CD14-positive monocyte (primary cell): Measurements from ENCODE around the gene CEP290. TPM values are rescaled to one million over a fixed set of nuclear protein-coding genes. Genes with fewer than 3 reads are reported as not detected.

Experiments used
- DNase-seq, 3 donors: peaks; one replicate each; pipeline ENCODE4 v3.0.0-alpha.2; 2011 to 2022
- H2AFZ ChIP-seq: 2 replicates; pipeline ENCODE4 v1.6.0; 2012; ENCODE audit warnings: mild to moderate bottlenecking, low read depth, low read length, inconsistent platforms; ENCODE audit not compliant: insufficient read depth, poor library complexity, severe bottlenecking
- H3K27ac ChIP-seq, 2 donors: 1 replicate in 1 of 2; 2 replicates in 1 of 2; pipeline ENCODE4 v1.5.1; 2012 to 2013; ENCODE audit warnings: low read length in 2 of 2, control low read depth in 1 of 2, inconsistent platforms in 1 of 2, low read depth in 1 of 2, mild to moderate bottlenecking in 1 of 2
- H3K27me3 ChIP-seq, 2 donors: one replicate each; pipeline versions ENCODE4 v1.6.0 to v1.6.1; 2011 to 2013; ENCODE audit warnings: low read length in 2 of 2; ENCODE audit not compliant: control insufficient read depth in 2 of 2, insufficient read depth in 2 of 2
- H3K36me3 ChIP-seq, 2 donors: replicated peaks in 1 of 2; 1 replicate in 1 of 2; 2 replicates in 1 of 2; pipeline versions ENCODE4 v1.5.1 to v1.6.1; 2012 to 2013; ENCODE audit warnings: low read length in 2 of 2, control low read depth in 1 of 2, inconsistent platforms in 1 of 2, mild to moderate bottlenecking in 1 of 2; ENCODE audit not compliant: insufficient read depth in 2 of 2, control insufficient read depth in 1 of 2
- H3K4me1 ChIP-seq, 2 donors: 1 replicate in 1 of 2; 2 replicates in 1 of 2; pipeline versions ENCODE4 v1.5.1 to v1.6.1; 2012 to 2013; ENCODE audit warnings: low read length in 2 of 2, control low read depth in 1 of 2, inconsistent platforms in 1 of 2, mild to moderate bottlenecking in 1 of 2, moderate library complexity in 1 of 2; ENCODE audit not compliant: insufficient read depth in 2 of 2, control insufficient read depth in 1 of 2
- H3K4me2 ChIP-seq: replicated peaks from 2 replicates; pipeline ENCODE3; 2012; ENCODE audit warnings: low read length, moderate library complexity, mild to moderate bottlenecking; ENCODE audit not compliant: poor library complexity, severe bottlenecking; ENCODE audit errors: extremely low read depth
- H3K4me3 ChIP-seq, 3 experiments: fragments of 200-600 bp in 1 of 3; sonication (generic) in 1 of 3; replicated peaks in 1 of 3; 1 replicate in 2 of 3; 2 replicates in 1 of 3; pipeline ENCODE4 v1.5.1; 2011 to 2013; ENCODE audit warnings: low read length in 3 of 3, mild to moderate bottlenecking in 3 of 3, control low read depth in 2 of 3, low read depth in 2 of 3, inconsistent platforms in 1 of 3, moderate library complexity in 1 of 3
- H3K79me2 ChIP-seq: 2 replicates; pipeline ENCODE4 v1.6.0; 2012; ENCODE audit warnings: mild to moderate bottlenecking, control low read depth, inconsistent platforms, low read length, moderate library complexity; ENCODE audit not compliant: insufficient read depth
- H3K9ac ChIP-seq: 2 replicates; pipeline ENCODE4 v1.6.0; 2017; ENCODE audit warnings: low read length, mild to moderate bottlenecking; ENCODE audit not compliant: insufficient read depth, poor library complexity, severe bottlenecking
- H3K9me3 ChIP-seq, 2 donors: replicated peaks in 1 of 2; 1 replicate in 1 of 2; 2 replicates in 1 of 2; pipeline versions ENCODE4 v1.5.1 to v1.6.1; 2012 to 2013; ENCODE audit warnings: low read length in 2 of 2, control low read depth in 1 of 2; ENCODE audit not compliant: control insufficient read depth in 1 of 2, insufficient read depth in 1 of 2
- H4K20me1 ChIP-seq: 2 replicates; pipeline ENCODE4 v1.6.0; 2012; ENCODE audit warnings: mild to moderate bottlenecking, low read length, control low read depth, moderate library complexity; ENCODE audit not compliant: insufficient read depth
- H3K27ac Mint-ChIP-seq, 7 donors: one replicate each; pipeline ENCODE4 v1.8.0; 2020; ENCODE audit warnings: mild to moderate bottlenecking in 7 of 7, mixed read lengths in 7 of 7, moderate library complexity in 6 of 7, inconsistent platforms in 2 of 7
- H3K27me3 Mint-ChIP-seq, 3 donors: one replicate each; pipeline ENCODE4 v1.8.0; 2021 to 2022; ENCODE audit warnings: low read depth in 3 of 3, mild to moderate bottlenecking in 3 of 3, mixed read lengths in 3 of 3, moderate library complexity in 3 of 3, inconsistent platforms in 1 of 3
- H3K36me3 Mint-ChIP-seq, 2 donors: one replicate each; pipeline ENCODE4 v1.8.0; 2020; ENCODE audit warnings: mixed read lengths in 2 of 2, inconsistent platforms in 1 of 2, mild to moderate bottlenecking in 1 of 2
- H3K4me1 Mint-ChIP-seq: one replicate; pipeline ENCODE4 v1.8.0; 2020; ENCODE audit warnings: mild to moderate bottlenecking, mixed read lengths
- H3K4me3 Mint-ChIP-seq, 2 donors: one replicate each; pipeline ENCODE4 v1.8.0; 2020; ENCODE audit warnings: mild to moderate bottlenecking in 2 of 2, mixed read lengths in 2 of 2, moderate library complexity in 1 of 2
- H3K9me3 Mint-ChIP-seq, 7 donors: one replicate each; pipeline ENCODE4 v1.8.0; 2020 to 2022; ENCODE audit warnings: mixed read lengths in 7 of 7, mild to moderate bottlenecking in 6 of 7, moderate library complexity in 6 of 7, inconsistent platforms in 2 of 7
- WGBS: methylation state at CpG from one replicate; pipeline ENCODE4 v1.1.5; 2013; ENCODE audit warnings: missing lambda C conversion rate; ENCODE audit not compliant: insufficient coverage; 5-methylcytosine and 5-hydroxymethylcytosine counted together
- intact Hi-C, 2 donors: fragments of 100-400 bp; cut with micrococcal nuclease; formaldehyde crosslinking; loops; one replicate each; pipeline versions ENCODE4 v1.15.0 to v1.15.1; 2023
- polyA plus RNA-seq, 3 donors: library from polyadenylated mRNA; depleted of rRNA in 1 of 3; unstranded in 2 of 3; stranded (reverse) in 1 of 3; fragments of 300-500 nt in 2 of 3; fragments of >200 nt in 1 of 3; fragmentation: Illumina TruSeq in 2 of 3; gene quantifications; 1 replicate in 2 of 3; 2 replicates in 1 of 3; pipeline ENCODE4 v1.2.3, GENCODE V29; 2012 to 2021
- TF ChIP-seq, protein P1 (sequence below): fragments of 200-600 bp; IDR thresholded peaks from one replicate; pipeline ENCODE4 v1.8.0; 2022; ENCODE audit warnings: antibody characterized with exemption, mild to moderate bottlenecking

The CEP290 gene
- polyA plus RNA-seq, 3 donors, result 0.55 to 1.5 (median 0.71) TPM

- DNase-seq, result no peak
- H3K36me3 ChIP-seq, result peaks cover 7 to 78% of the 10 kb centered on the region in 2 donors
- H4K20me1 ChIP-seq, result no peaks in the 10 kb centered on the region
- no peaks in the 10 kb centered on the region for H3K4me1 ChIP-seq
- Mint-ChIP-seq H3K36me3 (peaks cover 45 to 77% of the 10 kb centered on the region in 2 donors), H3K9me3 (peaks cover 0 to 8% (median 1%) of the 10 kb centered on the region in 7 donors), H3K27ac (no peak overlapping the region), H3K4me3 (no peak overlapping the region), H3K27me3 (no peaks in the 10 kb centered on the region), H3K4me1 (no peaks in the 10 kb centered on the region)
- H2AFZ ChIP-seq, result no peak overlapping the region
- WGBS, result 97% methylated on average over 4 of the region's 6 CpGs
- H3K79me2 ChIP-seq, result no peaks in the 10 kb centered on the region
- H3K27ac ChIP-seq, result no peak overlapping the region
- intact Hi-C loops, result no loop called here
- no peaks in the 10 kb centered on the region for H3K27me3 ChIP-seq
- H3K4me3 ChIP-seq, result no peak overlapping the region
- TF ChIP-seq, protein P1, sequence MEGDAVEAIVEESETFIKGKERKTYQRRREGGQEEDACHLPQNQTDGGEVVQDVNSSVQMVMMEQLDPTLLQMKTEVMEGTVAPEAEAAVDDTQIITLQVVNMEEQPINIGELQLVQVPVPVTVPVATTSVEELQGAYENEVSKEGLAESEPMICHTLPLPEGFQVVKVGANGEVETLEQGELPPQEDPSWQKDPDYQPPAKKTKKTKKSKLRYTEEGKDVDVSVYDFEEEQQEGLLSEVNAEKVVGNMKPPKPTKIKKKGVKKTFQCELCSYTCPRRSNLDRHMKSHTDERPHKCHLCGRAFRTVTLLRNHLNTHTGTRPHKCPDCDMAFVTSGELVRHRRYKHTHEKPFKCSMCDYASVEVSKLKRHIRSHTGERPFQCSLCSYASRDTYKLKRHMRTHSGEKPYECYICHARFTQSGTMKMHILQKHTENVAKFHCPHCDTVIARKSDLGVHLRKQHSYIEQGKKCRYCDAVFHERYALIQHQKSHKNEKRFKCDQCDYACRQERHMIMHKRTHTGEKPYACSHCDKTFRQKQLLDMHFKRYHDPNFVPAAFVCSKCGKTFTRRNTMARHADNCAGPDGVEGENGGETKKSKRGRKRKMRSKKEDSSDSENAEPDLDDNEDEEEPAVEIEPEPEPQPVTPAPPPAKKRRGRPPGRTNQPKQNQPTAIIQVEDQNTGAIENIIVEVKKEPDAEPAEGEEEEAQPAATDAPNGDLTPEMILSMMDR, result no peak
- no peak overlapping the region for H3K9ac ChIP-seq
- no peak overlapping the region for H3K4me2 ChIP-seq
- no peaks in the 10 kb centered on the region for H3K9me3 ChIP-seq
These were observed 37.6 kb upstream of the CEP290 start for GRCh38 chr12:88179436-88180014.

DNA sequence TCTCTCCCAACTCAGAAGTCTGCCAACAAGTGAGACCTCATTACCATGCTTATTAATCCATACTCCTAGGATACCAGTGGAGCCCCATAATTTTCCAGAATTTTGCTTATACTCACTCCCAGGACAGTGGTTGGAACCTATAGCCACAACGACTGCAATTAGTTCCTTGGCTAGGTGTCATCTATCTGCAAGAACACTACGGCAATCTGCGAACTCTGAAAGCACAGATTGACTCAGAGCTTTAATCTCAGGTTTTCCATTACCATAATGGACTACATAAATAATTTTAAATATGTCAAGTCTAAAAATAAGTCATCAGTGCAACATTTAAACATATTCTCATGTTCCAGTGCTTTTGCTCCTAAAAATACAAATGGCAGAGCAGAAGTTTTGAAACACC, 33.7 kb upstream of the CEP290 start:
- Mint-ChIP-seq H3K27me3 (no peaks in the 10 kb centered on the region), H3K36me3 (peaks cover 53 to 74% of the 10 kb centered on the region in 2 donors), H3K9me3 (peaks cover 0 to 1% (median 0%) of the 10 kb centered on the region in 7 donors), H3K4me1 (no peaks in the 10 kb centered on the region), H3K27ac (no peak overlapping the region), H3K4me3 (no peak overlapping the region)
- Histone ChIP-seq H3K9me3 (no peaks in the 10 kb centered on the region), H3K36me3 (peaks cover 14 to 74% of the 10 kb centered on the region in 2 donors), H3K4me3 (no peak overlapping the region), H3K4me1 (no peaks in the 10 kb centered on the region), H3K79me2 (no peaks in the 10 kb centered on the region), H3K27ac (no peak overlapping the region), H3K9ac (no peak overlapping the region), H2AFZ (no peak overlapping the region), H3K4me2 (no peak overlapping the region), H3K27me3 (no peaks in the 10 kb centered on the region), H4K20me1 (no peaks in the 10 kb centered on the region)
- TF ChIP-seq, protein P1, result no peak
- intact Hi-C loops, result no loop called here
- no peak for DNase-seq
- WGBS, result 100% methylated on average over 1 of the region's 3 CpGs
